IPS DF 6.9 (cell line): ENCODE results near the gene SVIL.

Source experiments
- DNase-seq: peaks from one replicate; pipeline ENCODE4 v3.0.0-alpha.2; 2013; ENCODE audit warnings: low read depth, low spot score
- H3K27ac ChIP-seq: one replicate; pipeline ENCODE4 v1.5.1; 2013; ENCODE audit warnings: low read length, control low read depth
- H3K27me3 ChIP-seq: 2 replicates; pipeline ENCODE4 v1.6.1; 2013; ENCODE audit warnings: mild to moderate bottlenecking, low read length; ENCODE audit not compliant: control insufficient read depth, insufficient read depth
- H3K36me3 ChIP-seq: 2 replicates; pipeline ENCODE4 v1.6.1; 2013; ENCODE audit warnings: low read length; ENCODE audit not compliant: control insufficient read depth, insufficient read depth
- H3K4me1 ChIP-seq: 2 replicates; pipeline ENCODE4 v1.6.1; 2013; ENCODE audit warnings: low read length; ENCODE audit not compliant: control insufficient read depth, insufficient read depth
- H3K4me3 ChIP-seq: 2 replicates; pipeline ENCODE4 v1.5.1; 2013; ENCODE audit warnings: mild to moderate bottlenecking, low read length
- H3K9me3 ChIP-seq: 2 replicates; pipeline ENCODE4 v1.6.1; 2013; ENCODE audit warnings: low read length, inconsistent platforms; ENCODE audit not compliant: control insufficient read depth, insufficient read depth
- WGBS: extraction: QIAGEN DNeasy Blood & Tissue Kit; methylation state at CpG from one replicate; pipeline ENCODE4 v1.1.7; 2013; ENCODE audit warnings: mixed read lengths, missing lambda C conversion rate; ENCODE audit not compliant: insufficient read length, insufficient coverage; 5-methylcytosine and 5-hydroxymethylcytosine counted together

Gene SVIL

GRCh38 chr10:29668628-29669027, 33.9 kb upstream of the SVIL start:
- Histone ChIP-seq H3K4me3 (no peak overlapping the region), H3K27me3 (no peaks in the 10 kb centered on the region), H3K9me3 (no peaks in the 10 kb centered on the region), H3K36me3 (no peaks in the 10 kb centered on the region), H3K27ac (no peak overlapping the region), H3K4me1 (peaks cover 4% of the 10 kb centered on the region; the same call in 1 of the 2 replicates)
- DNase-seq = no peak
- WGBS = no CpG with 5 or more reads among the region's 4 CpGs

GRCh38 chr10:29667191-29667590, 32.4 kb upstream of the SVIL start:
- peaks cover 4% of the 10 kb centered on the region; the same call in 1 of the 2 replicates for H3K4me1 ChIP-seq
- no peaks in the 10 kb centered on the region for H3K36me3 ChIP-seq
- H3K9me3 ChIP-seq = no peaks in the 10 kb centered on the region
- no peak for DNase-seq
- no peaks in the 10 kb centered on the region for H3K27me3 ChIP-seq
- no CpG with 5 or more reads among the region's 3 CpGs for WGBS
- no peak overlapping the region for H3K27ac ChIP-seq
- no peak overlapping the region for H3K4me3 ChIP-seq

- Histone ChIP-seq H3K36me3 (no peaks in the 10 kb centered on the region), H3K4me1 (peaks cover 4% of the 10 kb centered on the region; the same call in 1 of the 2 replicates), H3K4me3 (no peak overlapping the region), H3K27me3 (no peaks in the 10 kb centered on the region), H3K27ac (no peak overlapping the region), H3K9me3 (no peaks in the 10 kb centered on the region)
- WGBS = no CpG with 5 or more reads among the region's 7 CpGs
- DNase-seq = no peak
Observed at GRCh38 chr10:29666201-29666600, 31.4 kb upstream of the SVIL start.

- Histone ChIP-seq H3K9me3 (no peaks in the 10 kb centered on the region), H3K27ac (no peak overlapping the region), H3K36me3 (no peaks in the 10 kb centered on the region), H3K27me3 (no peaks in the 10 kb centered on the region), H3K4me1 (peaks cover 4% of the 10 kb centered on the region; the same call in 1 of the 2 replicates), H3K4me3 (no peak overlapping the region)
- WGBS = no CpG with 5 or more reads among the region's 8 CpGs
- no peak for DNase-seq
Observed at GRCh38 chr10:29663718-29664117, 28.9 kb upstream of the SVIL start.

GRCh38 chr10:29658984-29659965, 24.5 kb upstream of the SVIL start:
- peaks cover 2% of the 10 kb centered on the region; the same call in 1 of the 2 replicates for H3K36me3 ChIP-seq
- H3K4me1 ChIP-seq = no peaks in the 10 kb centered on the region
- no peak overlapping the region for H3K27ac ChIP-seq
- no peak overlapping the region for H3K4me3 ChIP-seq
- H3K27me3 ChIP-seq = no peaks in the 10 kb centered on the region
- DNase-seq = no peak
- WGBS = 100% methylated on average over 1 of the region's 10 CpGs
- no peaks in the 10 kb centered on the region for H3K9me3 ChIP-seq

GRCh38 chr10:29657719-29658274, 23.0 kb upstream of the SVIL start:
- no peak overlapping the region for H3K4me3 ChIP-seq
- 100% methylated on average over 3 of the region's 9 CpGs for WGBS
- H3K27ac ChIP-seq = no peak overlapping the region
- no peaks in the 10 kb centered on the region for H3K27me3 ChIP-seq
- no peaks in the 10 kb centered on the region for H3K9me3 ChIP-seq
- no peak for DNase-seq
- peaks cover 2% of the 10 kb centered on the region; the same call in 1 of the 2 replicates for H3K36me3 ChIP-seq
- H3K4me1 ChIP-seq = no peaks in the 10 kb centered on the region

- H3K27ac ChIP-seq = no peak overlapping the region
- no peaks in the 10 kb centered on the region for H3K9me3 ChIP-seq
- H3K36me3 ChIP-seq = peaks cover 2% of the 10 kb centered on the region; the same call in 1 of the 2 replicates
- DNase-seq = no peak
- no peak overlapping the region for H3K4me3 ChIP-seq
- WGBS = no CpG with 5 or more reads among the region's 2 CpGs
- H3K27me3 ChIP-seq = no peaks in the 10 kb centered on the region
- H3K4me1 ChIP-seq = no peaks in the 10 kb centered on the region
Observed at GRCh38 chr10:29656451-29656992, 21.8 kb upstream of the SVIL start.

GRCh38 chr10:29652192-29652591, 17.4 kb upstream of the SVIL start:
- no peak for DNase-seq
- Histone ChIP-seq H3K27me3 (no peaks in the 10 kb centered on the region), H3K27ac (no peak overlapping the region), H3K9me3 (no peaks in the 10 kb centered on the region; the same call in 1 of the 2 replicates), H3K36me3 (no peaks in the 10 kb centered on the region), H3K4me1 (no peaks in the 10 kb centered on the region), H3K4me3 (no peak overlapping the region)
- WGBS = no CpG with 5 or more reads among the region's 2 CpGs

GRCh38 chr10:29651767-29652166, 17.0 kb upstream of the SVIL start:
- WGBS = no CpG with 5 or more reads among the region's 3 CpGs

GRCh38 chr10:29650552-29650944, 15.8 kb upstream of the SVIL start:
- WGBS = no CpG with 5 or more reads among the region's 1 CpG
- no peaks in the 10 kb centered on the region; the same call in 1 of the 2 replicates for H3K9me3 ChIP-seq
- DNase-seq = no peak
- no peak overlapping the region for H3K4me3 ChIP-seq
- H3K4me1 ChIP-seq = no peaks in the 10 kb centered on the region
- H3K27ac ChIP-seq = no peak overlapping the region
- no peaks in the 10 kb centered on the region for H3K27me3 ChIP-seq
- no peaks in the 10 kb centered on the region for H3K36me3 ChIP-seq

More at GRCh38 chr10:29651767-29652166, 17.0 kb upstream of the SVIL start:
- no peaks in the 10 kb centered on the region; the same call in 1 of the 2 replicates for H3K9me3 ChIP-seq
- H3K4me3 ChIP-seq = no peak overlapping the region
- no peaks in the 10 kb centered on the region for H3K27me3 ChIP-seq
- H3K4me1 ChIP-seq = no peaks in the 10 kb centered on the region
- no peak for DNase-seq
- no peaks in the 10 kb centered on the region for H3K36me3 ChIP-seq
- no peak overlapping the region for H3K27ac ChIP-seq
